Heart right ventricle (tissue), 16 donors: ENCODE results near the gene RNU6-8. TPM values are rescaled to one million over a fixed set of nuclear protein-coding genes. Genes with fewer than 3 reads are reported as not detected.

Experiments
- ATAC-seq, 8 donors: fragments of 200-7000 bp; cut with Tn5 transposase; one replicate each; pipeline ENCODE4 v1.9.1; 2020; ENCODE audit warnings: mild to moderate bottlenecking in 8 of 8, moderate library complexity in 8 of 8, moderate number of reproducible peaks in 1 of 8
- DNase-seq, 2 donors: peaks; one replicate each; pipeline ENCODE4 v3.0.0-alpha.2; 2020
- H3K27ac ChIP-seq, 10 donors: fragments of 200-600 bp; sonication (generic) in 2 of 10; one replicate each; pipeline versions ENCODE4 v1.5.0 to v1.8.0; 2020 to 2022; ENCODE audit warnings: mild to moderate bottlenecking in 3 of 10
- H3K27me3 ChIP-seq, 7 donors: fragments of 200-600 bp; one replicate each; pipeline ENCODE4 v1.8.0; 2021 to 2022; ENCODE audit warnings: mild to moderate bottlenecking in 2 of 7
- H3K36me3 ChIP-seq, 9 donors: fragments of 200-600 bp; sonication (generic) in 1 of 9; one replicate each; pipeline versions ENCODE4 v1.5.0 to v1.8.0; 2020 to 2022; ENCODE audit warnings: mild to moderate bottlenecking in 2 of 9
- H3K4me1 ChIP-seq, 9 donors: fragments of 200-600 bp; sonication (generic) in 1 of 9; one replicate each; pipeline versions ENCODE4 v1.5.0 to v1.8.0; 2020 to 2022; ENCODE audit warnings: mild to moderate bottlenecking in 4 of 9
- H3K4me3 ChIP-seq, 10 donors: fragments of 200-600 bp; sonication (generic) in 2 of 10; one replicate each; pipeline versions ENCODE4 v1.5.0 to v1.8.0; 2020 to 2022; ENCODE audit warnings: mild to moderate bottlenecking in 7 of 10, moderate library complexity in 2 of 10
- H3K9me3 ChIP-seq, 11 donors: fragments of 200-600 bp in 10 of 11; sonication (generic) in 2 of 11; one replicate each; pipeline versions ENCODE4 v1.5.0 to v1.8.0; 2013 to 2022; ENCODE audit warnings: mild to moderate bottlenecking in 2 of 11, control low read depth in 1 of 11, moderate library complexity in 1 of 11
- WGBS, 2 donors: extraction: QIAGEN DNeasy Blood & Tissue Kit; methylation state at CpG; one replicate each; pipeline ENCODE4 v1.1.7; 2013; ENCODE audit warnings: inconsistent platforms in 1 of 2; 5-methylcytosine and 5-hydroxymethylcytosine counted together
- intact Hi-C, 10 donors: fragments of 100-400 bp; cut with DNase I; formaldehyde crosslinking; loops; one replicate each; pipeline versions ENCODE4 v1.11.1 to v1.14.2; 2022
- polyA plus RNA-seq, 2 donors: library from polyadenylated mRNA; stranded (reverse); fragments of 200-250 nt; gene quantifications; one replicate each; pipeline ENCODE4 v1.2.3, GENCODE V29; 2013
- total RNA-seq, 10 donors: library from RNA; stranded (reverse); fragmentation: NEBNext Ultra II Directional in 3 of 10; extraction: Animal tissue kit (Norgen Biotek cat#: 25700) in 3 of 10; gene quantifications; one replicate each; pipeline versions ENCODE4 v1.2.1 to v1.2.4, GENCODE V29; 2021 to 2023
- TF ChIP-seq, protein P1 (sequence below), 9 donors: fragments of 200-600 bp; sonication (generic) in 2 of 9; IDR thresholded peaks; one replicate each; pipeline versions ENCODE4 v1.5.0 to v1.8.0; 2021 to 2022; ENCODE audit warnings: antibody characterized with exemption in 9 of 9, mild to moderate bottlenecking in 5 of 9, moderate library complexity in 1 of 9
- donor health status: Arrhythmogenic right ventricular cardiomyopathy.
- donor health status: ischemic (EF 13 %, LVEDD 7.1; RV severe dilation, severe dysfunction).
- donor health status: healthy with polysubstance abuse.
- donor health status: DM: no; HTN: yes; CAD: no.
- donor health status: DM: no; HTN: no; CAD: no.
- donor health status: ischemic (EF 25% LVEDD 6.9; RV normal size, moderate dysfunction).
- donor health status: ischemic (EF 25% LVEDD 5.7; RV mildly dilated, moderate dysfunction).
- donor health status: healthy.
- donor health status: DM: yes; HTN: yes; CAD: no.
- donor health status: Ischemic cardiomyopathy.
- donor health status: ischemic (EF 35%, LVEDD 5.7; RV mildly dilated, moderate dysfunction).
- donor health status: nonischemic (EF 11% LVEDD 7.7; RV severe dilation, severe dysfunction).
- donor health status: DM: yes; HTN: yes; CAD: no.
- donor health status: PGD.
- donor health status: ischemic (EF 29% LVEDD 5.4; RV normal size, mild dysfunction).
- donor health status: nonischemic (EF 23%, LVEDD 6.1; RV moderate dilation, normal function).

Gene RNU6-8
- total and polyA plus RNA-seq, 12 donors = not detected

- Histone ChIP-seq H3K4me1 (peaks cover 0 to 7% (median 0%) of the 10 kb centered on the region in 9 donors), H3K36me3 (no peaks in the 10 kb centered on the region), H3K27me3 (no peaks in the 10 kb centered on the region), H3K9me3 (no peaks in the 10 kb centered on the region), H3K27ac (no peak overlapping the region), H3K4me3 (no peak overlapping the region)
- WGBS, 2 donors = 84 to 86% methylated on average over 2 of the region's 2 CpGs
- no peak for DNase-seq
- intact Hi-C loops = no loop called here
- ATAC-seq = no peak
- TF ChIP-seq, protein P1, sequence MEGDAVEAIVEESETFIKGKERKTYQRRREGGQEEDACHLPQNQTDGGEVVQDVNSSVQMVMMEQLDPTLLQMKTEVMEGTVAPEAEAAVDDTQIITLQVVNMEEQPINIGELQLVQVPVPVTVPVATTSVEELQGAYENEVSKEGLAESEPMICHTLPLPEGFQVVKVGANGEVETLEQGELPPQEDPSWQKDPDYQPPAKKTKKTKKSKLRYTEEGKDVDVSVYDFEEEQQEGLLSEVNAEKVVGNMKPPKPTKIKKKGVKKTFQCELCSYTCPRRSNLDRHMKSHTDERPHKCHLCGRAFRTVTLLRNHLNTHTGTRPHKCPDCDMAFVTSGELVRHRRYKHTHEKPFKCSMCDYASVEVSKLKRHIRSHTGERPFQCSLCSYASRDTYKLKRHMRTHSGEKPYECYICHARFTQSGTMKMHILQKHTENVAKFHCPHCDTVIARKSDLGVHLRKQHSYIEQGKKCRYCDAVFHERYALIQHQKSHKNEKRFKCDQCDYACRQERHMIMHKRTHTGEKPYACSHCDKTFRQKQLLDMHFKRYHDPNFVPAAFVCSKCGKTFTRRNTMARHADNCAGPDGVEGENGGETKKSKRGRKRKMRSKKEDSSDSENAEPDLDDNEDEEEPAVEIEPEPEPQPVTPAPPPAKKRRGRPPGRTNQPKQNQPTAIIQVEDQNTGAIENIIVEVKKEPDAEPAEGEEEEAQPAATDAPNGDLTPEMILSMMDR (IDR thresholded peaks at IDR 0.05) = no peak
These were observed 10.2 kb downstream of the RNU6-8 start for GRCh38 chr14:32192712-32193373.

- TF ChIP-seq, protein P1 (IDR thresholded peaks at IDR 0.05) = no peak
- no peaks in the 10 kb centered on the region for H3K36me3 ChIP-seq
- peaks cover 0 to 7% (median 0%) of the 10 kb centered on the region in 9 donors for H3K4me1 ChIP-seq
- WGBS, 2 donors = 53 to 75% methylated on average over 3 of the region's 3 CpGs
- H3K9me3 ChIP-seq = peaks cover 0 to 4% (median 0%) of the 10 kb centered on the region in 11 donors
- H3K27ac ChIP-seq = no peak overlapping the region
- DNase-seq (no peak), ATAC-seq (peak in 4 of 8 donors; percentile 42 to 69 (median 55))
- no peak overlapping the region for H3K4me3 ChIP-seq
- intact Hi-C loops = no loop called here
- no peaks in the 10 kb centered on the region for H3K27me3 ChIP-seq
These were observed 12.4 kb downstream of the RNU6-8 start for GRCh38 chr14:32190673-32191072.

- WGBS, 2 donors = 88% methylated on average over 1 of the region's 1 CpG
- H3K4me3 ChIP-seq = no peak overlapping the region
- ATAC-seq (no peak), DNase-seq (no peak)
- no peaks in the 10 kb centered on the region for H3K27me3 ChIP-seq
- H3K4me1 ChIP-seq = peaks cover 0 to 7% (median 0%) of the 10 kb centered on the region in 9 donors
- H3K27ac ChIP-seq = no peak overlapping the region
- H3K36me3 ChIP-seq = no peaks in the 10 kb centered on the region
- TF ChIP-seq, protein P1 (IDR thresholded peaks at IDR 0.05) = no peak
- intact Hi-C loops = no loop called here
- H3K9me3 ChIP-seq = peaks cover 0 to 13% (median 6%) of the 10 kb centered on the region in 11 donors
These were observed 13.3 kb downstream of the RNU6-8 start for GRCh38 chr14:32189811-32190210.

DNA sequence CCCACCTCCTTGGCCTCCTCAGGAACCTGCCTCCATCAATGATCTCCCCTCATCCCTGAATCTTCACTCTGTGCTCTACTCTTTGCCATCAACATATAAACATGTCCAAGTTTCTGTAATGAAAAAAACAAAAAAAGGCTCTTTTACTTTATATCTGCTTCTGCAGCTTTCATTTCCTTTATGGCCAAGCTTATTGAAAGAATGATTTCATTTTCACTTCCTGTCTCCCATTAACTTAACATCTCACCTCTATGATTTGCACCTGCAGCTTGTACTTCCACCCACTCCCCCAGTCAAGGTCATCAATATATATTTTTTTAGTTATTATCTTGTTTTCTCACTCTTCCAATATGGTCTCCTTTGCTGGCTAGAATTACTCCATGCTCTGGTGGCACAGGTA lies 16.8 kb downstream of the RNU6-8 start:
- no peak overlapping the region for H3K27ac ChIP-seq
- peaks cover 0 to 20% (median 9%) of the 10 kb centered on the region in 11 donors for H3K9me3 ChIP-seq
- TF ChIP-seq, protein P1 (IDR thresholded peaks at IDR 0.05) = no peak
- H3K4me3 ChIP-seq = no peak overlapping the region
- DNase-seq (no peak), ATAC-seq (no peak)
- H3K4me1 ChIP-seq = peaks cover 0 to 9% (median 3%) of the 10 kb centered on the region in 9 donors
- intact Hi-C loops = no loop called here
- H3K27me3 ChIP-seq = no peaks in the 10 kb centered on the region
- H3K36me3 ChIP-seq = no peaks in the 10 kb centered on the region
